Activated CD8-positive, alpha-beta memory T cell treated with anti-CD3 and anti-CD28 coated beads, Interleukin-2, amount 10 ng/mL, durations not matched to agents 7 days and 5 days (primary cell): Measurements from ENCODE around the gene RARRES1. TPM values are rescaled to one million over a fixed set of nuclear protein-coding genes. Genes with fewer than 3 reads are reported as not detected.

Source experiments
- ATAC-seq: fragments of 150-1000 bp; cut with Tn5 transposase; one replicate; pipeline ENCODE4 v1.10.0; 2021; ENCODE audit warnings: moderate library complexity
- CTCF ChIA-PET: fragments of 350-600 bp; sonication (Branson Sonifier 250); formaldehyde crosslinking; loops from one replicate; lab custom pipeline; 2021; ENCODE audit warnings: antibody characterized with exemption; lab: Charles Lee
- DNase-seq: peaks from one replicate; pipeline ENCODE4 v3.0.0-alpha.2; 2020
- H3K27ac Mint-ChIP-seq: one replicate; pipeline ENCODE4 v1.8.0; 2021; ENCODE audit warnings: mild to moderate bottlenecking, mixed read lengths
- H3K27me3 Mint-ChIP-seq: one replicate; pipeline ENCODE4 v1.8.0; 2021; ENCODE audit warnings: mixed read lengths
- H3K36me3 Mint-ChIP-seq: one replicate; pipeline ENCODE4 v1.8.0; 2021; ENCODE audit warnings: mild to moderate bottlenecking, mixed read lengths
- H3K4me1 Mint-ChIP-seq: one replicate; pipeline ENCODE4 v1.8.0; 2021; ENCODE audit warnings: mixed read lengths
- H3K4me3 Mint-ChIP-seq: one replicate; pipeline ENCODE4 v1.8.0; 2021; ENCODE audit warnings: mild to moderate bottlenecking, moderate library complexity, mixed read lengths
- H3K9me3 Mint-ChIP-seq: one replicate; pipeline ENCODE4 v1.8.0; 2022; ENCODE audit warnings: low read depth, mixed read lengths
- total RNA-seq, 2 experiments: library from RNA; stranded (reverse); gene quantifications; one replicate each; pipeline ENCODE4 v1.2.3, GENCODE V29; 2021

The RARRES1 gene
- total RNA-seq, 2 experiments from 2014 or later: not detected

GRCh38 chr3:158771577-158771976 lies 39.3 kb upstream of the RARRES1 start:
- Mint-ChIP-seq H3K9me3 (no peaks in the 10 kb centered on the region), H3K27ac (no peak overlapping the region), H3K27me3 (no peaks in the 10 kb centered on the region), H3K36me3 (no peaks in the 10 kb centered on the region), H3K4me3 (no peak overlapping the region), H3K4me1 (peaks cover 6% of the 10 kb centered on the region)
- DNase-seq (no peak), ATAC-seq (no peak)
- CTCF ChIA-PET: interaction anchor here (2.0 kb wide), 1 partner anchor 44 kb away, joined by 8 read pairs; no protein-coding TSS in a partner anchor

- CTCF ChIA-PET: interaction anchor here (2.0 kb wide), 1 partner anchor 43 kb away, joined by 8 read pairs; no protein-coding TSS in a partner anchor
- Mint-ChIP-seq H3K27me3 (no peaks in the 10 kb centered on the region), H3K4me1 (peaks cover 5% of the 10 kb centered on the region), H3K4me3 (no peak overlapping the region), H3K27ac (no peak overlapping the region), H3K36me3 (no peaks in the 10 kb centered on the region), H3K9me3 (no peaks in the 10 kb centered on the region)
- ATAC-seq: no peak
- DNase-seq: no peak
Measured at GRCh38 chr3:158770741-158771350, 38.6 kb upstream of the RARRES1 start.

- DNase-seq: no peak
- CTCF ChIA-PET: no interaction called here
- no peak for ATAC-seq
- no peaks in the 10 kb centered on the region for H3K9me3 Mint-ChIP-seq
- H3K4me3 Mint-ChIP-seq: no peak overlapping the region
- H3K4me1 Mint-ChIP-seq: no peaks in the 10 kb centered on the region
- H3K27me3 Mint-ChIP-seq: no peaks in the 10 kb centered on the region
- no peak overlapping the region for H3K27ac Mint-ChIP-seq
- no peaks in the 10 kb centered on the region for H3K36me3 Mint-ChIP-seq
Measured at GRCh38 chr3:158769952-158770740, 37.9 kb upstream of the RARRES1 start.

GRCh38 chr3:158769549-158769948 lies 37.3 kb upstream of the RARRES1 start:
- Mint-ChIP-seq H3K27ac (no peak overlapping the region), H3K27me3 (no peaks in the 10 kb centered on the region), H3K9me3 (no peaks in the 10 kb centered on the region), H3K4me3 (no peak overlapping the region), H3K36me3 (no peaks in the 10 kb centered on the region), H3K4me1 (no peaks in the 10 kb centered on the region)
- CTCF ChIA-PET: no interaction called here
- DNase-seq (no peak), ATAC-seq (no peak)

GRCh38 chr3:158768881-158769543 lies 36.8 kb upstream of the RARRES1 start:
- Mint-ChIP-seq H3K36me3 (no peaks in the 10 kb centered on the region), H3K4me3 (no peak overlapping the region), H3K4me1 (no peaks in the 10 kb centered on the region), H3K27ac (no peak overlapping the region), H3K9me3 (no peaks in the 10 kb centered on the region), H3K27me3 (no peaks in the 10 kb centered on the region)
- no peak for ATAC-seq
- DNase-seq: no peak
- CTCF ChIA-PET: no interaction called here

- H3K4me3 Mint-ChIP-seq: no peak overlapping the region
- H3K27ac Mint-ChIP-seq: no peak overlapping the region
- H3K4me1 Mint-ChIP-seq: no peaks in the 10 kb centered on the region
- DNase-seq: no peak
- H3K36me3 Mint-ChIP-seq: no peaks in the 10 kb centered on the region
- CTCF ChIA-PET: no interaction called here
- ATAC-seq: no peak
- no peaks in the 10 kb centered on the region for H3K27me3 Mint-ChIP-seq
- no peaks in the 10 kb centered on the region for H3K9me3 Mint-ChIP-seq
Measured at GRCh38 chr3:158768361-158768787, 36.1 kb upstream of the RARRES1 start.

GRCh38 chr3:158766364-158766763 lies 34.1 kb upstream of the RARRES1 start:
- CTCF ChIA-PET: interaction anchor here (1.0 to 1.4 kb wide), 3 partner anchors 10 to 38 kb away, joined by 3 to 4 read pairs (median 3); no protein-coding TSS in a partner anchor
- no peak for ATAC-seq
- Mint-ChIP-seq H3K4me3 (no peak overlapping the region), H3K27ac (no peak overlapping the region), H3K27me3 (no peaks in the 10 kb centered on the region), H3K4me1 (no peaks in the 10 kb centered on the region), H3K9me3 (no peaks in the 10 kb centered on the region), H3K36me3 (no peaks in the 10 kb centered on the region)
- DNase-seq: no peak

- H3K36me3 Mint-ChIP-seq: no peaks in the 10 kb centered on the region
- H3K27ac Mint-ChIP-seq: no peak overlapping the region
- DNase-seq: no peak
- ATAC-seq: no peak
- CTCF ChIA-PET: interaction anchor here (1.0 to 1.4 kb wide), 3 partner anchors 9 to 37 kb away, joined by 3 to 4 read pairs (median 3); no protein-coding TSS in a partner anchor
- H3K4me3 Mint-ChIP-seq: no peak overlapping the region
- no peaks in the 10 kb centered on the region for H3K9me3 Mint-ChIP-seq
- H3K4me1 Mint-ChIP-seq: no peaks in the 10 kb centered on the region
- no peaks in the 10 kb centered on the region for H3K27me3 Mint-ChIP-seq
Measured at GRCh38 chr3:158765518-158766205, 33.4 kb upstream of the RARRES1 start.

- Mint-ChIP-seq H3K4me3 (no peak overlapping the region), H3K27me3 (no peaks in the 10 kb centered on the region), H3K4me1 (no peaks in the 10 kb centered on the region), H3K36me3 (no peaks in the 10 kb centered on the region), H3K27ac (no peak overlapping the region), H3K9me3 (no peaks in the 10 kb centered on the region)
- no peak for DNase-seq
- no peak for ATAC-seq
- CTCF ChIA-PET: no interaction called here
Measured at GRCh38 chr3:158763421-158763820, 31.2 kb upstream of the RARRES1 start.

- CTCF ChIA-PET: no interaction called here
- no peaks in the 10 kb centered on the region for H3K27me3 Mint-ChIP-seq
- no peaks in the 10 kb centered on the region for H3K9me3 Mint-ChIP-seq
- DNase-seq: no peak
- no peak overlapping the region for H3K4me3 Mint-ChIP-seq
- no peak overlapping the region for H3K27ac Mint-ChIP-seq
- H3K36me3 Mint-ChIP-seq: no peaks in the 10 kb centered on the region
- no peak for ATAC-seq
- H3K4me1 Mint-ChIP-seq: no peaks in the 10 kb centered on the region
Measured at GRCh38 chr3:158762701-158763100, 30.4 kb upstream of the RARRES1 start.

- H3K27me3 Mint-ChIP-seq: no peaks in the 10 kb centered on the region
- no peaks in the 10 kb centered on the region for H3K9me3 Mint-ChIP-seq
- no peak overlapping the region for H3K4me3 Mint-ChIP-seq
- H3K27ac Mint-ChIP-seq: no peak overlapping the region
- DNase-seq: no peak
- H3K36me3 Mint-ChIP-seq: no peaks in the 10 kb centered on the region
- no peaks in the 10 kb centered on the region for H3K4me1 Mint-ChIP-seq
- CTCF ChIA-PET: interaction anchor here (2.3 kb wide), 1 partner anchor 34 kb away, joined by 6 read pairs; no protein-coding TSS in a partner anchor
- no peak for ATAC-seq
Measured at GRCh38 chr3:158761350-158761749, 29.1 kb upstream of the RARRES1 start.

GRCh38 chr3:158755421-158755820 lies 23.2 kb upstream of the RARRES1 start:
- no peaks in the 10 kb centered on the region for H3K4me1 Mint-ChIP-seq
- H3K27me3 Mint-ChIP-seq: no peaks in the 10 kb centered on the region
- DNase-seq (no peak), ATAC-seq (no peak)
- no peaks in the 10 kb centered on the region for H3K9me3 Mint-ChIP-seq
- H3K36me3 Mint-ChIP-seq: no peaks in the 10 kb centered on the region
- CTCF ChIA-PET: interaction anchor here (1.1 to 1.4 kb wide), 3 partner anchors 11 to 27 kb away, joined by 3 to 4 read pairs (median 3); no protein-coding TSS in a partner anchor
- no peak overlapping the region for H3K4me3 Mint-ChIP-seq
- H3K27ac Mint-ChIP-seq: no peak overlapping the region

- no peaks in the 10 kb centered on the region for H3K36me3 Mint-ChIP-seq
- no peak overlapping the region for H3K4me3 Mint-ChIP-seq
- CTCF ChIA-PET: no interaction called here
- no peaks in the 10 kb centered on the region for H3K27me3 Mint-ChIP-seq
- DNase-seq (no peak), ATAC-seq (no peak)
- H3K4me1 Mint-ChIP-seq: no peaks in the 10 kb centered on the region
- H3K9me3 Mint-ChIP-seq: no peaks in the 10 kb centered on the region
- no peak overlapping the region for H3K27ac Mint-ChIP-seq
Measured at GRCh38 chr3:158753854-158754253, 21.6 kb upstream of the RARRES1 start.
